Left lung (tissue), 10 donors: ENCODE measurements around the gene TEKT4. TPM values are rescaled to one million over a fixed set of nuclear protein-coding genes. Genes with fewer than 3 reads are reported as not detected.

Experiments used
- ATAC-seq: fragments of 200-7000 bp; cut with Tn5 transposase; one replicate; pipeline ENCODE4 v1.9.1; 2020; ENCODE audit warnings: moderate library complexity
- DNase-seq, 4 donors: peaks; one replicate each; pipeline ENCODE4 v3.0.0-alpha.2; 2013 to 2020
- H3K27ac ChIP-seq, 2 donors: fragments of 200-600 bp; sonication (generic) in 1 of 2; one replicate each; pipeline versions ENCODE4 v1.5.0 to v1.8.0; 2020 to 2021
- H3K27me3 ChIP-seq, 2 donors: fragments of 200-600 bp; sonication (generic) in 1 of 2; one replicate each; pipeline versions ENCODE4 v1.5.0 to v1.8.0; 2020 to 2021
- H3K36me3 ChIP-seq, 2 donors: fragments of 200-600 bp; sonication (generic) in 1 of 2; one replicate each; pipeline versions ENCODE4 v1.5.0 to v1.8.0; 2020 to 2021
- H3K4me1 ChIP-seq, 2 donors: fragments of 200-600 bp; one replicate each; pipeline ENCODE4 v1.8.0; 2021
- H3K4me3 ChIP-seq, 2 donors: fragments of 200-600 bp; sonication (generic) in 1 of 2; one replicate each; pipeline versions ENCODE4 v1.5.0 to v1.8.0; 2020 to 2021; ENCODE audit warnings: mild to moderate bottlenecking in 1 of 2
- H3K9me3 ChIP-seq, 2 donors: fragments of 200-600 bp; sonication (generic) in 1 of 2; one replicate each; pipeline versions ENCODE4 v1.5.0 to v1.8.0; 2020 to 2021
- intact Hi-C, 2 donors: fragments of 100-400 bp; cut with DNase I; formaldehyde crosslinking; loops; one replicate each; pipeline versions ENCODE4 v1.11.2 to v1.14.2; 2022
- polyA plus RNA-seq, 6 donors: library from polyadenylated mRNA; unstranded; fragments of 120-200 nt; gene quantifications; one replicate each; pipeline ENCODE4 v1.2.1, GENCODE V29; 2013; ENCODE audit not compliant: insufficient read length in 6 of 6
- total RNA-seq, 2 donors: library from RNA; stranded (reverse); fragmentation: NEBNext Ultra II Directional; extraction: Animal tissue kit (Norgen Biotek cat#: 25700); gene quantifications; one replicate each; pipeline ENCODE4 v1.2.1, GENCODE V29; 2021
- TF ChIP-seq, protein P1 (sequence below), 2 donors: fragments of 200-600 bp; sonication (generic) in 1 of 2; IDR thresholded peaks; one replicate each; pipeline versions ENCODE4 v1.5.0 to v1.8.0; 2021; ENCODE audit warnings: antibody characterized with exemption in 2 of 2
- donor health status: DM: no; HTN: yes; CAD: no.
- donor health status: DM: no; HTN: no; CAD: no.

The TEKT4 gene
- total and polyA plus RNA-seq, 8 donors, result 0.39 to 3.2 (median 1.7) TPM; not detected in 1

- Histone ChIP-seq H3K9me3 (no peaks in the 10 kb centered on the region), H3K27ac (no peak overlapping the region), H3K27me3 (peaks cover 0 to 53% of the 10 kb centered on the region in 2 donors), H3K36me3 (no peaks in the 10 kb centered on the region), H3K4me3 (no peak overlapping the region), H3K4me1 (no peaks in the 10 kb centered on the region)
- TF ChIP-seq, protein P1, sequence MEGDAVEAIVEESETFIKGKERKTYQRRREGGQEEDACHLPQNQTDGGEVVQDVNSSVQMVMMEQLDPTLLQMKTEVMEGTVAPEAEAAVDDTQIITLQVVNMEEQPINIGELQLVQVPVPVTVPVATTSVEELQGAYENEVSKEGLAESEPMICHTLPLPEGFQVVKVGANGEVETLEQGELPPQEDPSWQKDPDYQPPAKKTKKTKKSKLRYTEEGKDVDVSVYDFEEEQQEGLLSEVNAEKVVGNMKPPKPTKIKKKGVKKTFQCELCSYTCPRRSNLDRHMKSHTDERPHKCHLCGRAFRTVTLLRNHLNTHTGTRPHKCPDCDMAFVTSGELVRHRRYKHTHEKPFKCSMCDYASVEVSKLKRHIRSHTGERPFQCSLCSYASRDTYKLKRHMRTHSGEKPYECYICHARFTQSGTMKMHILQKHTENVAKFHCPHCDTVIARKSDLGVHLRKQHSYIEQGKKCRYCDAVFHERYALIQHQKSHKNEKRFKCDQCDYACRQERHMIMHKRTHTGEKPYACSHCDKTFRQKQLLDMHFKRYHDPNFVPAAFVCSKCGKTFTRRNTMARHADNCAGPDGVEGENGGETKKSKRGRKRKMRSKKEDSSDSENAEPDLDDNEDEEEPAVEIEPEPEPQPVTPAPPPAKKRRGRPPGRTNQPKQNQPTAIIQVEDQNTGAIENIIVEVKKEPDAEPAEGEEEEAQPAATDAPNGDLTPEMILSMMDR (IDR thresholded peaks at IDR 0.05), result no peak
- DNase-seq (peak in 1 of 4 donors; percentile 41), ATAC-seq (no peak)
- intact Hi-C loops, result no loop called here
Measured at GRCh38 chr2:94869131-94869530, 2.1 kb upstream of the TEKT4 start.

GRCh38 chr2:94869552-94870439 is 1.4 kb upstream of the TEKT4 start:
- Histone ChIP-seq H3K9me3 (no peaks in the 10 kb centered on the region), H3K4me3 (no peak overlapping the region), H3K4me1 (no peaks in the 10 kb centered on the region), H3K36me3 (no peaks in the 10 kb centered on the region), H3K27me3 (peaks cover 0 to 56% of the 10 kb centered on the region in 2 donors), H3K27ac (no peak overlapping the region)
- intact Hi-C loops, result no loop called here
- DNase-seq (peak in 1 of 4 donors; percentile 55), ATAC-seq (no peak)
- TF ChIP-seq, protein P1 (IDR thresholded peaks at IDR 0.05), result no peak

DNA sequence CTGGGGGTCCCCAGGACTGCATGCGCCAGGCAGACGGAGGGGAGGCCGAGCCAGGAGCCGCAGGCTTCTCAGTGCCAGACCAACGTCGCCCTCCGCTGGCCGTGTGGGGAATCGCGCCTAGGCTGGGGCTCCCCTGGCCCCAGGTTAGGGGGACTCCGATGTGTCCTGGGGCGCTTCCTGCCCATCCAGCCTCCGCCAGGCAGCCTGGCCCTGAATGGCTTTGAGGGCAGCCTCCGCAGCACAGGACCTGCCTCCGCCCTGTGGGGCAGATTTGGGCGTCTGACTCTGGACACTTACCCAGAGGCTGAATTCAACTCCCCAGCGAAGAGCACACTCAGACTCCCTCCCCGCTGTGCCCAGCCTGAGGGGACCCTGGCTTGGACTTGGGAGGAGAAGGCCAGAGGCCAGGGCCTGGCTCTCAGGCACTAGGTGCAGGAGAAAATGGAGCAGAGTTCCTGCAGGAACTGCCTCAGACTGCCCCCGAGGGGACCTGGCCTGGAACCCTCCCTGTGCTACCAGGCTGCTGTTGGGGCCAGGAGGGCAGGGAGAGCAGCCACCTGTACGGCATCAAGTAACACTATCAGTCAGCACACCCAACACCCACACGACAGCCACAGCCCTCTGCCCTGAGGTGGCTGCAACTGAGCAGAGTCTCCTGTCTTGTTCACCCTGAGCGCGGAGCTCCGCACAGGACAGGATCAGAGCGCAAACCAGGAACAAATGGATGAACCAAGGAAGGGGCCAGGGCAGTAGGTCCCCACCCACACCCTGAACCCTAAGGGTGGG is 597 bp upstream of the TEKT4 start:
- intact Hi-C loops, result no loop called here

DNA sequence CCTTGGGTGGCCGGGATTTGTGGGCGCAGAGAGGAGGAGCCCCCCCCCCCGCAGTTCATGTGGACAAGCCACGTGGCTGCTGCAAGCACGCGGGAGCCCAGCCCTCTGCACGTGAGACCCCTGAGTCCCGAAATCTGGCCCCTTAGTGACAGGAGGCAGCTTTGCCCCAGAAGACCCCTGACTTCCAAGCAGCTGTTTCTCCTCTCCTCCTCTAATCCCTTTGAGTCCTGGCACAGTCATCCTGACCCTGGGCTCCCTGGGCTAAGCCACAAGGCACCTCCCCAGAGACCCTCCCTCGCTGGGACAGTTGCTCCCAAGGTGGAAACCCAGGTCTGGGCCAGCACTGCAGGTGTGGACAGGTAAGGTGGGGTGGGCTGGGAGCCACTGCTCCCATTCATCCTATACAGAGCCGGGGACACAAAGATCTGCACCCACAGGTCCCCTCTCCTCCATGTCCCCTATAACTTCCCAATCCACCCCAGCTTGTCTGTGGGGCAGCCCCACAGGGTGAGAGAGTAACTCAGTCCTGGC is 923 bp downstream of the TEKT4 start:
- DNase-seq, result no peak
- TF ChIP-seq, protein P1 (IDR thresholded peaks at IDR 0.05), result no peak
- no peaks in the 10 kb centered on the region for H3K9me3 ChIP-seq
- no peak overlapping the region for H3K27ac ChIP-seq
- no peaks in the 10 kb centered on the region for H3K36me3 ChIP-seq
- H3K27me3 ChIP-seq, result peaks cover 0 to 67% of the 10 kb centered on the region in 2 donors
- H3K4me1 ChIP-seq, result no peaks in the 10 kb centered on the region
- H3K4me3 ChIP-seq, result no peak overlapping the region
- intact Hi-C loops, result no loop called here
- ATAC-seq, result no peak

More for the DNA sequence above, 597 bp upstream of the TEKT4 start:
- Histone ChIP-seq H3K27me3 (peaks cover 0 to 63% of the 10 kb centered on the region in 2 donors), H3K4me3 (no peak overlapping the region), H3K9me3 (no peaks in the 10 kb centered on the region), H3K27ac (no peak overlapping the region), H3K36me3 (no peaks in the 10 kb centered on the region), H3K4me1 (no peaks in the 10 kb centered on the region)
- ATAC-seq, result no peak
- TF ChIP-seq, protein P1 (IDR thresholded peaks at IDR 0.05), result peak in 1 of 2 donors; percentile 32
- DNase-seq, result peak in 1 of 4 donors; percentile 67
